ENCODE measurements around the gene SPNS3. TPM values are rescaled to one million over a fixed set of nuclear protein-coding genes. Genes with fewer than 3 reads are reported as not detected.

The SPNS3 gene
- total RNA-seq, 2 donors from 2014 or later, result 0.90 to 1.0 TPM

GRCh38 chr17:4505187-4505586 lies 71.4 kb downstream of the SPNS3 start:
- Histone ChIP-seq H3K27ac (no peak overlapping the region), H3K9me3 (no peaks in the 10 kb centered on the region), H3K27me3 (peaks cover 10% of the 10 kb centered on the region), H3K4me3 (no peak overlapping the region), H3K36me3 (no peaks in the 10 kb centered on the region), H3K4me1 (no peaks in the 10 kb centered on the region), H3K9ac (ENCODE audit: low read depth in 2 of 2, low read length in 2 of 2) (no peak overlapping the region)
- intact Hi-C loops (cut with DNase I), result no loop called here
- DNase-seq, result no peak
- TF ChIP-seq CTCF (IDR thresholded peaks at IDR 0.05), result no peak

GRCh38 chr17:4506175-4506813 lies 72.6 kb downstream of the SPNS3 start:
- Histone ChIP-seq H3K27me3 (peaks cover 2% of the 10 kb centered on the region), H3K9me3 (no peaks in the 10 kb centered on the region), H3K9ac (ENCODE audit: low read depth in 2 of 2, low read length in 2 of 2) (no peak overlapping the region), H3K4me1 (no peaks in the 10 kb centered on the region), H3K4me3 (no peak overlapping the region), H3K36me3 (no peaks in the 10 kb centered on the region), H3K27ac (no peak overlapping the region)
- no peak for DNase-seq
- intact Hi-C loops (cut with DNase I), result no loop called here
- TF ChIP-seq CTCF (IDR thresholded peaks at IDR 0.05), result no peak

DNA sequence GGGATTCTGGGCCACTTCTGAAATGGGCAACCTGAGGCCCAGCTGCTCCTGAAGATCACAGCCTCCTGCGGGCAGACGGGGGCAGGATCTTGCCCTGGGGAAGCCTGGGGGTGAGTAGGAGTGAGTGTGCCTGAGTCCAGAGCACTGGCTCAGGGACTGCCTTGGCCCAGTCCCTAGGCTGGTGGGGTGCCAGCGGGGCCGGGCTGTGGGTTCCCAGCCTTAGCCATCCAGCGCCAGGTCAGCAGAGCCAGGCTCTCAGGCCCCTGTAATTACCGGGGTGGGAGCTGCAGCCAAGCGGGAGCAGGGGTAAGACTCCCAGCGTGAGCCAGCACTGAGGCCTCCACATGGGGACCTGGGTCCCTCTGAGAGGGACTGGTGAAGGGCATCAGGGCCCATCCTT lies 73.2 kb downstream of the SPNS3 start:
- intact Hi-C loops (cut with DNase I), result no loop called here
- DNase-seq, result no peak
- no peak overlapping the region for H3K9ac ChIP-seq (ENCODE audit: low read depth in 2 of 2, low read length in 2 of 2)
- no peak for TF ChIP-seq CTCF (IDR thresholded peaks at IDR 0.05)
- no peak overlapping the region for H3K27ac ChIP-seq
- H3K9me3 ChIP-seq, result no peaks in the 10 kb centered on the region
- no peaks in the 10 kb centered on the region for H3K27me3 ChIP-seq
- no peak overlapping the region for H3K4me3 ChIP-seq
- H3K36me3 ChIP-seq, result no peaks in the 10 kb centered on the region
- no peaks in the 10 kb centered on the region for H3K4me1 ChIP-seq

- Histone ChIP-seq H3K4me1 (no peaks in the 10 kb centered on the region), H3K4me3 (no peak overlapping the region), H3K9ac (ENCODE audit: low read depth in 2 of 2, low read length in 2 of 2) (no peak overlapping the region), H3K27ac (no peak overlapping the region), H3K27me3 (no peaks in the 10 kb centered on the region), H3K36me3 (no peaks in the 10 kb centered on the region), H3K9me3 (no peaks in the 10 kb centered on the region)
- intact Hi-C loops (cut with DNase I), result no loop called here
- TF ChIP-seq CTCF (IDR thresholded peaks at IDR 0.05), result no peak
- DNase-seq, result no peak
Measured at GRCh38 chr17:4507361-4508111, 73.8 kb downstream of the SPNS3 start.

- Histone ChIP-seq H3K27ac (no peak overlapping the region), H3K27me3 (no peaks in the 10 kb centered on the region), H3K36me3 (no peaks in the 10 kb centered on the region), H3K9ac (ENCODE audit: low read depth in 2 of 2, low read length in 2 of 2) (no peak overlapping the region), H3K4me1 (no peaks in the 10 kb centered on the region), H3K4me3 (no peak overlapping the region), H3K9me3 (no peaks in the 10 kb centered on the region)
- DNase-seq, result no peak
- intact Hi-C loops (cut with DNase I), result no loop called here
- TF ChIP-seq CTCF (IDR thresholded peaks at IDR 0.05), result no peak
Measured at GRCh38 chr17:4508207-4508606, 74.5 kb downstream of the SPNS3 start.
